GM19099 (cell line): ENCODE measurements around the gene FRMD5.

Experiments
- POLR2A ChIP-seq: IDR thresholded peaks from 3 replicates; pipeline ENCODE4 v1.6.1; 2011; ENCODE audit warnings: low read depth; ENCODE audit not compliant: insufficient read length; ENCODE audit errors: extremely low read depth

Gene FRMD5

GRCh38 chr15:44195151-44195740, at the start of gene FRMD5:
Gene FRMD5, minus strand, starts transcription at chr15:44195271.
- no peak for TF ChIP-seq POLR2A

GRCh38 chr15:44243829-44244228, 48.8 kb upstream of the FRMD5 start:
- no peak for TF ChIP-seq POLR2A

GRCh38 chr15:44243141-44243540, 48.1 kb upstream of the FRMD5 start:
- TF ChIP-seq POLR2A, result no peak

- no peak for TF ChIP-seq POLR2A
These were observed 36.8 kb upstream of the FRMD5 start for GRCh38 chr15:44231842-44232241.

GRCh38 chr15:44227584-44227983, 32.5 kb upstream of the FRMD5 start:
- no peak for TF ChIP-seq POLR2A

GRCh38 chr15:44222478-44222877, 27.4 kb upstream of the FRMD5 start:
- no peak for TF ChIP-seq POLR2A

GRCh38 chr15:44219073-44219472, 24.0 kb upstream of the FRMD5 start:
- no peak for TF ChIP-seq POLR2A

GRCh38 chr15:44216958-44217357, 21.9 kb upstream of the FRMD5 start:
- no peak for TF ChIP-seq POLR2A

- no peak for TF ChIP-seq POLR2A
These were observed 20.5 kb upstream of the FRMD5 start for GRCh38 chr15:44215594-44215993.

- no peak for TF ChIP-seq POLR2A
These were observed 13.9 kb upstream of the FRMD5 start for GRCh38 chr15:44208956-44209355.

- no peak for TF ChIP-seq POLR2A
These were observed 12.6 kb upstream of the FRMD5 start for GRCh38 chr15:44207643-44208042.

GRCh38 chr15:44199393-44199792, 4.3 kb upstream of the FRMD5 start:
- TF ChIP-seq POLR2A, result no peak

- TF ChIP-seq POLR2A, result no peak
These were observed 534 bp downstream of the FRMD5 start for GRCh38 chr15:44194323-44195150.

- no peak for TF ChIP-seq POLR2A
These were observed 1.3 kb downstream of the FRMD5 start for GRCh38 chr15:44193651-44194322.

GRCh38 chr15:44188795-44189194, 6.3 kb downstream of the FRMD5 start:
- TF ChIP-seq POLR2A, result no peak

- TF ChIP-seq POLR2A, result no peak
These were observed 8.4 kb downstream of the FRMD5 start for GRCh38 chr15:44186705-44187104.
